H1 (cell line): ENCODE measurements around the gene MELTF. TPM values are rescaled to one million over a fixed set of nuclear protein-coding genes. Genes with fewer than 3 reads are reported as not detected.

Experiments
- CTCF ChIA-PET: fragments of 300-600 bp; sonication (Branson Sonifier 250); formaldehyde crosslinking; loops from one replicate; lab custom pipeline; 2021; ENCODE audit not compliant: partially characterized antibody; lab: Charles Lee
- POLR2A ChIA-PET: fragments of 300-600 bp; sonication (Branson Sonifier 250); formaldehyde crosslinking; loops from one replicate; lab custom pipeline; 2021; ENCODE audit warnings: inconsistent platforms; ENCODE audit not compliant: partially characterized antibody; lab: Charles Lee
- DNase-seq, 2 experiments: peaks; one replicate each; pipeline versions ENCODE4 v3.0.0 to v3.0.0-alpha.2; 2010 to 2022; ENCODE audit warnings: low spot score in 2 of 2, low read depth in 1 of 2, mixed read lengths in 1 of 2
- FAIRE-seq: peaks from 2 replicates; lab custom pipeline; 2011; peaks lifted over from hg19 to GRCh38; lab: Jason Lieb, UNC
- H2AFZ ChIP-seq: 2 replicates; pipeline ENCODE4 v1.8.1; 2012; ENCODE audit warnings: low read length, inconsistent platforms
- H2AK5ac ChIP-seq: 2 replicates; pipeline ENCODE4 v1.6.1; 2013; ENCODE audit warnings: low read depth, low read length
- H2BK120ac ChIP-seq: replicated peaks from 2 replicates; pipeline ENCODE3; 2013; ENCODE audit warnings: low read depth, low read length, inconsistent platforms
- H2BK12ac ChIP-seq: 2 replicates; pipeline ENCODE4 v1.6.1; 2013; ENCODE audit warnings: low read depth, low read length
- H2BK15ac ChIP-seq: 2 replicates; pipeline ENCODE4 v1.6.1; 2013; ENCODE audit warnings: low read length
- H2BK20ac ChIP-seq: 2 replicates; pipeline ENCODE4 v1.6.1; 2013; ENCODE audit warnings: low read length
- H2BK5ac ChIP-seq: 2 replicates; pipeline ENCODE4 v1.6.1; 2013; ENCODE audit warnings: low read depth, low read length
- H3K14ac ChIP-seq: 2 replicates; pipeline ENCODE4 v1.6.1; 2013; ENCODE audit warnings: inconsistent platforms; ENCODE audit not compliant: insufficient read length
- H3K18ac ChIP-seq: 2 replicates; pipeline ENCODE4 v1.6.1; 2013; ENCODE audit warnings: low read length; ENCODE audit errors: extremely low read depth
- H3K23ac ChIP-seq: 2 replicates; pipeline ENCODE4 v1.6.1; 2013; ENCODE audit warnings: inconsistent platforms; ENCODE audit not compliant: insufficient read length
- H3K23me2 ChIP-seq: 2 replicates; pipeline ENCODE4 v1.6.1; 2013; ENCODE audit warnings: low read depth, low read length
- H3K27ac ChIP-seq: 2 replicates; pipeline ENCODE4 v1.6.1; 2011; ENCODE audit warnings: low read depth, low read length, inconsistent platforms
- H3K27me3 ChIP-seq, 4 experiments: replicated peaks in 1 of 4; 1 replicate in 1 of 4; 2 replicates in 3 of 4; pipeline versions ENCODE4 v1.6.1 to v1.8.1; 2011 to 2013; ENCODE audit warnings: low read length in 3 of 4, mild to moderate bottlenecking in 3 of 4, inconsistent platforms in 2 of 4, mixed read lengths in 2 of 4, moderate library complexity in 1 of 4; ENCODE audit not compliant: control insufficient read depth in 3 of 4, insufficient read depth in 3 of 4; ENCODE audit errors: extremely low read depth in 1 of 4
- H3K36me3 ChIP-seq, 4 experiments: 2 replicates each; pipeline versions ENCODE4 v1.6.1 to v1.8.1; 2011 to 2013; ENCODE audit warnings: mild to moderate bottlenecking in 4 of 4, low read length in 3 of 4, moderate library complexity in 2 of 4, control low read depth in 1 of 4, inconsistent platforms in 1 of 4; ENCODE audit not compliant: insufficient read depth in 4 of 4, control insufficient read depth in 2 of 4
- H3K4ac ChIP-seq: replicated peaks from 2 replicates; pipeline ENCODE3; 2013; ENCODE audit warnings: low read length, low read depth, mixed read lengths, inconsistent platforms; ENCODE audit not compliant: insufficient read length
- H3K4me1 ChIP-seq, 4 experiments: replicated peaks in 1 of 4; 1 replicate in 1 of 4; 2 replicates in 3 of 4; pipeline versions ENCODE4 v1.6.1 to v1.8.1; 2011 to 2013; ENCODE audit warnings: low read length in 3 of 4, inconsistent platforms in 2 of 4, mixed read lengths in 1 of 4; ENCODE audit not compliant: insufficient read depth in 4 of 4, control insufficient read depth in 3 of 4
- H3K4me2 ChIP-seq, 2 experiments: 2 replicates each; pipeline versions ENCODE4 v1.6.1 to v1.8.1; 2011 to 2013; ENCODE audit warnings: low read depth in 2 of 2, low read length in 2 of 2, control low read depth in 1 of 2, inconsistent platforms in 1 of 2, mild to moderate bottlenecking in 1 of 2; ENCODE audit not compliant: insufficient read depth in 1 of 2
- H3K4me3 ChIP-seq, 4 experiments: fragments of 200-600, 300-600 bp in 1 of 4; sonication (generic), shearing (Covaris generic), sonication (Bioruptor Twin) in 1 of 4; 2 replicates each; pipeline versions ENCODE4 v1.5.1 to v1.8.1; 2011 to 2016; ENCODE audit warnings: low read length in 4 of 4, low read depth in 3 of 4, control low read depth in 2 of 4, inconsistent platforms in 2 of 4, mild to moderate bottlenecking in 2 of 4, mixed read lengths in 1 of 4, moderate library complexity in 1 of 4; ENCODE audit not compliant: insufficient read depth in 2 of 4; ENCODE audit errors: extremely low read depth in 1 of 4
- H3K56ac ChIP-seq: replicated peaks from 2 replicates; pipeline ENCODE3; 2013; ENCODE audit warnings: low read depth, mild to moderate bottlenecking, mixed read lengths, low read length, inconsistent platforms; ENCODE audit not compliant: insufficient read length
- H3K79me1 ChIP-seq: 2 replicates; pipeline ENCODE4 v1.6.1; 2013; ENCODE audit warnings: low read depth, low read length, control low read depth
- H3K79me2 ChIP-seq, 2 experiments: 2 replicates each; pipeline versions ENCODE4 v1.6.1 to v1.8.1; 2012 to 2013; ENCODE audit warnings: low read length in 2 of 2, mild to moderate bottlenecking in 2 of 2, inconsistent platforms in 1 of 2; ENCODE audit not compliant: insufficient read depth in 2 of 2, control insufficient read depth in 1 of 2
- H3K9ac ChIP-seq, 4 experiments: replicated peaks in 1 of 4; 1 replicate in 1 of 4; 2 replicates in 3 of 4; pipeline versions ENCODE4 v1.6.1 to v1.8.1; 2011 to 2013; ENCODE audit warnings: low read depth in 3 of 4, low read length in 3 of 4, control low read depth in 2 of 4, mild to moderate bottlenecking in 2 of 4, moderate library complexity in 2 of 4, inconsistent platforms in 1 of 4; ENCODE audit errors: extremely low read depth in 1 of 4
- H3K9me3 ChIP-seq, 2 experiments: 2 replicates each; pipeline versions ENCODE4 v1.6.1 to v1.8.1; 2012 to 2013; ENCODE audit warnings: mild to moderate bottlenecking in 2 of 2, moderate library complexity in 2 of 2, control low read depth in 1 of 2, inconsistent platforms in 1 of 2, low read depth in 1 of 2, low read length in 1 of 2, mixed read lengths in 1 of 2; ENCODE audit not compliant: insufficient read depth in 2 of 2
- H4K20me1 ChIP-seq, 2 experiments: replicated peaks in 1 of 2; 2 replicates each; pipeline versions ENCODE3 to v1.8.1; 2011 to 2013; ENCODE audit warnings: inconsistent platforms in 2 of 2, low read length in 2 of 2, mild to moderate bottlenecking in 1 of 2; ENCODE audit not compliant: insufficient read depth in 2 of 2, control insufficient read depth in 1 of 2
- H4K5ac ChIP-seq: 2 replicates; pipeline ENCODE4 v1.6.1; 2013; ENCODE audit warnings: low read length, low read depth, mixed read lengths, inconsistent platforms; ENCODE audit not compliant: insufficient read length
- H4K8ac ChIP-seq: 2 replicates; pipeline ENCODE4 v1.8.0; 2013; ENCODE audit warnings: mild to moderate bottlenecking, moderate library complexity, low read length, inconsistent platforms; ENCODE audit not compliant: insufficient read depth; ENCODE audit errors: extremely low read depth
- H4K91ac ChIP-seq: replicated peaks from 2 replicates; pipeline ENCODE3; 2013; ENCODE audit warnings: low read length, mixed read lengths, inconsistent platforms; ENCODE audit not compliant: insufficient read length
- EGR1 ChIP-seq: IDR thresholded peaks from 2 replicates; pipeline ENCODE4 v1.6.1; 2011; ENCODE audit warnings: low read depth, low read length, borderline replicate concordance
- FOSL1 ChIP-seq: IDR thresholded peaks from 2 replicates; pipeline ENCODE4 v1.6.1; 2011; ENCODE audit warnings: mild to moderate bottlenecking, low read depth, low read length, moderate library complexity; ENCODE audit not compliant: insufficient read depth
- GABPA ChIP-seq: IDR thresholded peaks from 2 replicates; pipeline ENCODE4 v1.6.1; 2011; ENCODE audit warnings: mild to moderate bottlenecking, low read length, moderate library complexity, borderline replicate concordance; ENCODE audit not compliant: insufficient read depth
- GTF2F1 ChIP-seq: IDR thresholded peaks from 2 replicates; pipeline ENCODE4 v1.6.1; 2012; ENCODE audit warnings: low read depth, low read length, improper control_type of control experiment, borderline replicate concordance
- KDM1A ChIP-seq: fragments of 200-600, 300-600 bp; sonication (generic); IDR thresholded peaks from 2 replicates; pipeline ENCODE4 v1.7.1; 2016; ENCODE audit warnings: mild to moderate bottlenecking, low read length, borderline replicate concordance
- PHF8 ChIP-seq: fragments of 200-600 bp; sonication (generic); conservative IDR thresholded peaks from 2 replicates; pipeline ENCODE4 v1.7.1; 2012; ENCODE audit warnings: low read depth, mild to moderate bottlenecking, inconsistent platforms, low read length, moderate library complexity
- POU5F1 ChIP-seq: IDR thresholded peaks from 2 replicates; pipeline ENCODE4 v1.6.1; 2011; ENCODE audit warnings: low read depth, mild to moderate bottlenecking, low read length, moderate library complexity
- SIRT6 ChIP-seq: IDR thresholded peaks from one replicate; pipeline ENCODE4 v1.7.1; 2012; ENCODE audit warnings: low read length, inconsistent platforms
- SRF ChIP-seq: IDR thresholded peaks from 2 replicates; pipeline ENCODE4 v1.6.1; 2011; ENCODE audit warnings: mild to moderate bottlenecking, low read depth, low read length, moderate library complexity
- SUZ12 ChIP-seq: fragments of 200-600 bp; sonication (generic); IDR thresholded peaks from 2 replicates; pipeline ENCODE4 v1.6.1; 2012; ENCODE audit warnings: mild to moderate bottlenecking, inconsistent platforms, low read length, moderate library complexity, mixed read lengths
- TBP ChIP-seq: IDR thresholded peaks from 2 replicates; pipeline ENCODE4 v1.6.1; 2011; ENCODE audit warnings: low read depth, low read length, improper control_type of control experiment
- TCF12 ChIP-seq: IDR thresholded peaks from 2 replicates; pipeline ENCODE4 v1.6.1; 2011; ENCODE audit warnings: low read depth, mild to moderate bottlenecking, low read length
- WGBS, 2 experiments: shearing (Covaris generic) in 1 of 2; methylation state at CpG; one replicate each; pipeline versions ENCODE4 v1.1.6 to v1.1.7; 2013 to 2015; ENCODE audit warnings: low lambda C conversion rate in 2 of 2, mixed read lengths in 2 of 2, inconsistent platforms in 1 of 2, low coverage in 1 of 2, missing lambda C conversion rate in 1 of 2; ENCODE audit not compliant: insufficient replicate concordance in 2 of 2, insufficient coverage in 1 of 2, insufficient read length in 1 of 2; ENCODE audit errors: extremely low coverage in 1 of 2, missing lambda C conversion rate in 1 of 2; 5-methylcytosine and 5-hydroxymethylcytosine counted together
- polyA plus RNA-seq, 7 experiments: library from polyadenylated mRNA; depleted of rRNA in 3 of 7; stranded (reverse) in 5 of 7; unstranded in 2 of 7; fragments of >200 nt in 5 of 7; fragments of 200-250 nt in 2 of 7; gene quantifications; 1 replicate in 5 of 7; 2 replicates in 1 of 7; 4 replicates in 1 of 7; pipeline versions ENCODE4 v1.2.1 to v1.2.3, GENCODE V29; 2011 to 2013; ENCODE audit warnings: missing spikeins in 2 of 7, mixed read lengths in 2 of 7
- total RNA-seq: library from RNA; stranded (reverse); fragmentation: NEBNext Ultra II Directional; extraction: Animal tissue kit (Norgen Biotek cat#: 25700); gene quantifications from 2 replicates; pipeline ENCODE4 v1.2.1, GENCODE V29; 2021
- TF ChIP-seq, protein P1 (sequence below): IDR thresholded peaks from 2 replicates; pipeline ENCODE4 v1.6.1; 2011; ENCODE audit warnings: low read depth, mild to moderate bottlenecking, low read length; ENCODE audit not compliant: insufficient read depth

Gene MELTF
- total and polyA plus RNA-seq, 2 of the 8 experiments (the other 6 are each of a cell fraction or from before 2014, with no cell fraction given) = 1.7 to 3.5 TPM

DNA sequence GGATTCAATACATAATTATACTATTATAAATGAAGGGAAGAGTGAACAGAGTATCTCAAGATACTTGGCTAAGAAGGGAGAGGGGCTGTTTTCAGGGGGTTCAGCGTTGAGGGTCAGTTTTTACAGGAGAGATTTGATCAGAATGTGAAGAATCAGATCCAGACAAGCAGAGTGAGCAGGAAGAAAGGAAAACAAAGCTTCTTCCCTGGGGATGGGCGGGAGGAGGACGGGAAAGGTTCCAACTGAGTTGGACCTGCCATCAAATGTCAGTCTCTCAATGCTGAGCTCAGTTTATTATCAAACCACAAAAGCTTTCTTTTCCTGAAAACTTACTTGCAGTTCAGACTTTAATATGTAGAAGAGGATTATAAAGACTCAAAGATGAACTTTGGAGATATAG lies 6.0 kb upstream of the MELTF start:
- H3K4me3 ChIP-seq = no peak overlapping the region
- H3K4ac ChIP-seq = no peak overlapping the region
- H3K79me1 ChIP-seq = no peaks in the 10 kb centered on the region
- H3K23ac ChIP-seq = no peak overlapping the region
- H2AFZ ChIP-seq = no peak overlapping the region
- H3K18ac ChIP-seq = no peak overlapping the region
- ChIA-PET POLR2A (interaction anchor here (0.5 to 1.4 kb wide), 4 partner anchors 9 to 155 kb away, joined by 3 to 4 read pairs (median 4); no protein-coding TSS in a partner anchor), CTCF (interaction anchor here (0.7 to 1.8 kb wide), 4 partner anchors 14 to 200 kb away, joined by 3 to 4 read pairs (median 3); no protein-coding TSS in a partner anchor)
- no peak overlapping the region for H2AK5ac ChIP-seq
- no peak for DNase-seq
- no peak overlapping the region for H4K8ac ChIP-seq
- WGBS, 2 experiments = 89% methylated on average over 3 of the region's 3 CpGs; no CpG with 5 or more reads in 1 of the 2 experiments
- no peak overlapping the region for H2BK120ac ChIP-seq
- H3K14ac ChIP-seq = no peak overlapping the region
- FAIRE-seq = no peak
- H2BK5ac ChIP-seq = no peak overlapping the region
- H2BK20ac ChIP-seq = no peak overlapping the region
- no peaks in the 10 kb centered on the region for H4K20me1 ChIP-seq
- H4K5ac ChIP-seq = no peak overlapping the region
- H3K56ac ChIP-seq = no peak overlapping the region
- H3K23me2 ChIP-seq = 0 out of 2 replicates have a peak, but pooled peaks cover 2% of the 10 kb centered on the region
- H3K27me3 ChIP-seq = peaks cover 0 to 3% (median 0%) of the 10 kb centered on the region in 4 experiments; a peak in 2 of 7 replicates
- H3K4me2 ChIP-seq = no peak overlapping the region
- no peak overlapping the region for H2BK15ac ChIP-seq
- H3K4me1 ChIP-seq = peaks cover 0 to 2% (median 0%) of the 10 kb centered on the region in 4 experiments; a peak in 2 of 7 replicates
- no peak overlapping the region for H4K91ac ChIP-seq
- no peaks in the 10 kb centered on the region for H3K36me3 ChIP-seq
- no peaks in the 10 kb centered on the region for H3K9me3 ChIP-seq
- no peaks in the 10 kb centered on the region for H3K79me2 ChIP-seq
- no peak overlapping the region for H3K27ac ChIP-seq
- H3K9ac ChIP-seq = no peak overlapping the region
- H2BK12ac ChIP-seq = no peak overlapping the region
- TF ChIP-seq POU5F1 (no peak), GABPA (no peak), TCF12 (no peak), TBP (no peak), SUZ12 (no peak), GTF2F1 (no peak), PHF8 (no peak), EGR1 (no peak), KDM1A (no peak), FOSL1 (no peak), SIRT6 (no peak), SRF (no peak)
- TF ChIP-seq, protein P1, sequence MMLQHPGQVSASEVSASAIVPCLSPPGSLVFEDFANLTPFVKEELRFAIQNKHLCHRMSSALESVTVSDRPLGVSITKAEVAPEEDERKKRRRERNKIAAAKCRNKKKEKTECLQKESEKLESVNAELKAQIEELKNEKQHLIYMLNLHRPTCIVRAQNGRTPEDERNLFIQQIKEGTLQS = no peak
